Activated B cell treated with CpG ODN at 0.5 μM for 24 hours (primary cell): ENCODE data around the gene CACNB4. TPM values are rescaled to one million over a fixed set of nuclear protein-coding genes. Genes with fewer than 3 reads are reported as not detected.

Experiments used
- ATAC-seq: fragments of 200-7000 bp; cut with Tn5 transposase; one replicate; pipeline ENCODE4 v1.10.0; 2021; ENCODE audit warnings: low read depth, mild to moderate bottlenecking, moderate library complexity
- CTCF ChIA-PET: fragments of 350-600 bp; sonication (Branson Sonifier 250); formaldehyde crosslinking; loops from one replicate; lab custom pipeline; 2021; ENCODE audit warnings: antibody characterized with exemption; lab: Charles Lee
- POLR2A ChIA-PET: fragments of 350-600 bp; sonication (Branson Sonifier 250); formaldehyde crosslinking; loops from one replicate; lab custom pipeline; 2021; ENCODE audit warnings: antibody characterized with exemption; lab: Charles Lee
- DNase-seq: peaks from one replicate; pipeline ENCODE4 v3.0.0; 2022
- H3K27ac Mint-ChIP-seq: one replicate; pipeline ENCODE4 v1.8.0; 2020; ENCODE audit warnings: mixed read lengths
- H3K27me3 Mint-ChIP-seq: one replicate; pipeline ENCODE4 v1.8.0; 2021; ENCODE audit warnings: mixed read lengths
- H3K36me3 Mint-ChIP-seq: one replicate; pipeline ENCODE4 v1.8.0; 2021; ENCODE audit warnings: low read depth, mixed read lengths
- H3K4me1 Mint-ChIP-seq: one replicate; pipeline ENCODE4 v1.8.0; 2021; ENCODE audit warnings: mixed read lengths
- H3K4me3 Mint-ChIP-seq: one replicate; pipeline ENCODE4 v1.8.0; 2020; ENCODE audit warnings: mild to moderate bottlenecking, mixed read lengths
- H3K9me3 Mint-ChIP-seq: one replicate; pipeline ENCODE4 v1.8.0; 2020; ENCODE audit warnings: mixed read lengths
- CTCF ChIP-seq: fragments of 200-600 bp; IDR thresholded peaks from one replicate; pipeline ENCODE4 v1.8.0; 2022; ENCODE audit warnings: antibody characterized with exemption, mild to moderate bottlenecking
- intact Hi-C: fragments of 100-400 bp; cut with micrococcal nuclease; formaldehyde crosslinking; loops from one replicate; pipeline ENCODE4 v1.15.1; 2024
- total RNA-seq: library from RNA; stranded (reverse); gene quantifications from 2 replicates; pipeline ENCODE4 v1.2.3, GENCODE V29; 2022

CACNB4 gene
- total RNA-seq, 1 donor from 2014 or later: 0.86 TPM

GRCh38 chr2:151886241-151886640, 212.6 kb downstream of the CACNB4 start:
- intact Hi-C loops: no loop called here
- ChIA-PET POLR2A (no interaction called here), CTCF (no interaction called here)
- Mint-ChIP-seq H3K36me3 (no peaks in the 10 kb centered on the region), H3K9me3 (no peaks in the 10 kb centered on the region), H3K4me1 (peaks cover 3% of the 10 kb centered on the region), H3K27ac (no peak overlapping the region), H3K27me3 (no peaks in the 10 kb centered on the region), H3K4me3 (no peak overlapping the region)
- DNase-seq: no peak
- ATAC-seq: no peak
- no peak for TF ChIP-seq CTCF

- intact Hi-C loops: no loop called here
- ATAC-seq (no peak), DNase-seq (no peak)
- Mint-ChIP-seq H3K9me3 (no peaks in the 10 kb centered on the region), H3K27ac (no peak overlapping the region), H3K27me3 (no peaks in the 10 kb centered on the region), H3K4me1 (peaks cover 7% of the 10 kb centered on the region), H3K4me3 (no peak overlapping the region), H3K36me3 (no peaks in the 10 kb centered on the region)
- TF ChIP-seq CTCF: no peak
- ChIA-PET CTCF (no interaction called here), POLR2A (no interaction called here)
Measured at GRCh38 chr2:151882786-151883445, 215.9 kb downstream of the CACNB4 start.

GRCh38 chr2:151881342-151881741, 217.5 kb downstream of the CACNB4 start:
- no peaks in the 10 kb centered on the region for H3K27me3 Mint-ChIP-seq
- intact Hi-C loops: no loop called here
- ChIA-PET POLR2A (no interaction called here), CTCF (no interaction called here)
- no peak overlapping the region for H3K27ac Mint-ChIP-seq
- ATAC-seq: no peak
- H3K9me3 Mint-ChIP-seq: no peaks in the 10 kb centered on the region
- no peaks in the 10 kb centered on the region for H3K36me3 Mint-ChIP-seq
- peaks cover 5% of the 10 kb centered on the region for H3K4me1 Mint-ChIP-seq
- H3K4me3 Mint-ChIP-seq: no peak overlapping the region
- TF ChIP-seq CTCF: no peak
- DNase-seq: no peak

GRCh38 chr2:151880586-151880985, 218.3 kb downstream of the CACNB4 start:
- Mint-ChIP-seq H3K36me3 (no peaks in the 10 kb centered on the region), H3K27ac (no peak overlapping the region), H3K4me3 (no peak overlapping the region), H3K4me1 (peaks cover 5% of the 10 kb centered on the region), H3K9me3 (no peaks in the 10 kb centered on the region), H3K27me3 (no peaks in the 10 kb centered on the region)
- DNase-seq (no peak), ATAC-seq (no peak)
- TF ChIP-seq CTCF: no peak
- ChIA-PET CTCF (no interaction called here), POLR2A (no interaction called here)
- intact Hi-C loops: no loop called here

- no peak for TF ChIP-seq CTCF
- intact Hi-C loops: no loop called here
- ATAC-seq (peak; percentile 57), DNase-seq (no peak)
- H3K36me3 Mint-ChIP-seq: no peaks in the 10 kb centered on the region
- H3K27ac Mint-ChIP-seq: no peak overlapping the region
- H3K4me3 Mint-ChIP-seq: no peak overlapping the region
- no peaks in the 10 kb centered on the region for H3K9me3 Mint-ChIP-seq
- ChIA-PET POLR2A (no interaction called here), CTCF (no interaction called here)
- H3K4me1 Mint-ChIP-seq: peaks cover 5% of the 10 kb centered on the region
- H3K27me3 Mint-ChIP-seq: no peaks in the 10 kb centered on the region
Measured at GRCh38 chr2:151878655-151879563, 219.9 kb downstream of the CACNB4 start.
